Stimulated activated naive CD8-positive, alpha-beta T cell treated with anti-CD3 and anti-CD28 coated beads, Interleukin-15, amount 100 ng/mL, for 72 hours (primary cell): Measurements from ENCODE around the gene C11orf54.
A peak's percentile ranks its signal among the peaks of the same experiment; 100 is the strongest.

ENCODE experiments used
- ATAC-seq: fragments of 150-1000 bp; cut with Tn5 transposase; 2 replicates; pipeline ENCODE4 v1.10.0; 2021; ENCODE audit warnings: mild to moderate bottlenecking, moderate library complexity
- DNase-seq, 2 donors: peaks; one replicate each; pipeline ENCODE4 v3.0.0; 2021 to 2022
- H3K27ac Mint-ChIP-seq, 2 donors: one replicate each; pipeline ENCODE4 v1.8.0; 2022; ENCODE audit warnings: mild to moderate bottlenecking in 2 of 2, mixed read lengths in 2 of 2, moderate library complexity in 2 of 2
- H3K27me3 Mint-ChIP-seq: one replicate; pipeline ENCODE4 v1.8.0; 2022; ENCODE audit warnings: mixed read lengths
- H3K4me1 Mint-ChIP-seq: one replicate; pipeline ENCODE4 v1.8.0; 2022; ENCODE audit warnings: mild to moderate bottlenecking, mixed read lengths
- H3K4me3 Mint-ChIP-seq, 2 donors: one replicate each; pipeline ENCODE4 v1.8.0; 2022; ENCODE audit warnings: mild to moderate bottlenecking in 2 of 2, mixed read lengths in 2 of 2, moderate library complexity in 1 of 2
- H3K9me3 Mint-ChIP-seq, 2 donors: one replicate each; pipeline ENCODE4 v1.8.0; 2022; ENCODE audit warnings: mixed read lengths in 2 of 2

The C11orf54 gene

GRCh38 chr11:93728792-93729128 lies 12.7 kb upstream of the C11orf54 start:
- ATAC-seq (peak; percentile 10), DNase-seq (no peak)
- Mint-ChIP-seq H3K27me3 (no peaks in the 10 kb centered on the region), H3K27ac (peak overlapping the region in 1 of 2 donors; percentile 21), H3K4me3 (no peak overlapping the region), H3K9me3 (no peaks in the 10 kb centered on the region), H3K4me1 (no peaks in the 10 kb centered on the region)

- H3K27me3 Mint-ChIP-seq: no peaks in the 10 kb centered on the region
- H3K4me1 Mint-ChIP-seq: peaks cover under 1% of the 10 kb centered on the region
- H3K4me3 Mint-ChIP-seq: no peak overlapping the region
- peak overlapping the region in 1 of 2 donors; percentile 21 for H3K27ac Mint-ChIP-seq
- no peaks in the 10 kb centered on the region for H3K9me3 Mint-ChIP-seq
- ATAC-seq (peak; percentile 18), DNase-seq (no peak)
Measured at GRCh38 chr11:93729129-93729616, 12.3 kb upstream of the C11orf54 start.

GRCh38 chr11:93730108-93731107 lies 11.1 kb upstream of the C11orf54 start:
- H3K4me1 Mint-ChIP-seq: peaks cover 13% of the 10 kb centered on the region
- H3K27me3 Mint-ChIP-seq: no peaks in the 10 kb centered on the region
- ATAC-seq (peak; percentile 67), DNase-seq (no peak)
- H3K27ac Mint-ChIP-seq: no peak overlapping the region
- no peak overlapping the region for H3K4me3 Mint-ChIP-seq
- H3K9me3 Mint-ChIP-seq: no peaks in the 10 kb centered on the region

GRCh38 chr11:93732237-93732892 lies 9.1 kb upstream of the C11orf54 start:
- H3K4me1 Mint-ChIP-seq: peaks cover 31% of the 10 kb centered on the region
- peak overlapping the region in 1 of 2 donors; percentile 69 for H3K27ac Mint-ChIP-seq
- ATAC-seq: no peak
- no peaks in the 10 kb centered on the region for H3K9me3 Mint-ChIP-seq
- DNase-seq: no peak
- no peaks in the 10 kb centered on the region for H3K27me3 Mint-ChIP-seq
- H3K4me3 Mint-ChIP-seq: no peak overlapping the region

DNA sequence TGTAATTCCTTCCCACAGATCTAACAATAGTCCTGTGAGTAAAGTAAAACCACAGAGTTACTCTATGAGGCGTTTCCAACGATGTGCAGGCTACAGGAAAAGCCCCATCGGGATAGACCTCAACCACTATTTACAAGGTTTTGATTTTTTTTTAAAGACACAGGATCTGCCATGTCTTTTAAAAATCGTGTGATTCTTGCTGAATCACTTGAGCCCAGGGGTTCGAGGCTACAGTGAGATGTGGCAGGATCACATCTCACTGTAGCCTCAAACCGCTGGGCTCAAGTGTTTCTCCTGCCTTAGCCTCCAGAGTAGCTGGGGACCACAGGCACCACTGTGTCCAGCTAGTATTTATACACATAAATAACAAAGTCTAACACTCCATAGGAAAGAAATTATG lies 8.0 kb upstream of the C11orf54 start:
- H3K4me1 Mint-ChIP-seq: peaks cover 43% of the 10 kb centered on the region
- no peaks in the 10 kb centered on the region for H3K27me3 Mint-ChIP-seq
- peak overlapping the region in 1 of 2 donors; percentile 81 for H3K27ac Mint-ChIP-seq
- H3K9me3 Mint-ChIP-seq: no peaks in the 10 kb centered on the region
- H3K4me3 Mint-ChIP-seq: peak overlapping the region in 1 of 2 donors; percentile 22
- ATAC-seq (no peak), DNase-seq (no peak)

DNA sequence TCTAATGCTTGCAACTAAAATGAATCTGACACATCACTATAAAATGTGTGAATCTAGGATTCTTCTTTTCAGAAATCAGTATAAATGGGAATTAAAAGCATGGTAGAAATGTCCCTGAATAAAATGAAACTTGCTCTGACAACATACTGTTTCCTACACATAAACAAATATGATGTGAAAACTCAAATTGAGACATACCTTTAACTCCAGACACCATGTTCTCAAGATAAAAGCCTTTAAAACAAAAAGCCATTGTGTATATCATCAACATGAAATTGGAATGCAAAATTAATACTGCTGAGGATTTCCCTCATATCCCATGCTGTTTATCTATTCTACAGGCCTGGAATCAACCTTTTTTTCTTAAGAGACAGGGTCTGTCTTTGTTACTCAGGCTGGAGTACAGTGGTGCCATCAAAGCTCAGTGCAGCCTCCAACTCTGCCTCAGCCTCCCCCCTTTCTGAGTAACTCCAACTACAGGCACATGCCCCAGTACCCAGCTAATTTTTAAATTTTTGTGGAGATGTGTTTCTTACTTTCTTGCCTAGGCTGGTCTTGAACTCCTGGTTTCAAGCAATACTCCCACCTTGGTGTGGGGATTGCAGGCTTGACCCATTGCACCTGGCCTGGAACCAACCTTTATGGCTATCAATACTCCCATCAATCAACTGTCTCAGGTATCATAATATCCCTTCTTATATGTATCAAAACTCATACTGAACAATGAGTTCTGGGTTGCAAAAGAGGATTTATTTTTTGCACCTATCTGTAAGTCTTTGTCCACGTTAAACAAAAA lies 6.8 kb upstream of the C11orf54 start:
- no peak for ATAC-seq
- peak overlapping the region in 1 of 2 donors; percentile 7 for H3K27ac Mint-ChIP-seq
- no peaks in the 10 kb centered on the region for H3K27me3 Mint-ChIP-seq
- H3K9me3 Mint-ChIP-seq: no peaks in the 10 kb centered on the region
- peak overlapping the region; percentile 24 to 36 for H3K4me3 Mint-ChIP-seq
- no peak for DNase-seq
- H3K4me1 Mint-ChIP-seq: peaks cover 51% of the 10 kb centered on the region

GRCh38 chr11:93735627-93736026 lies 5.8 kb upstream of the C11orf54 start:
- peak overlapping the region; percentile 60 to 74 for H3K4me3 Mint-ChIP-seq
- peak overlapping the region; percentile 46 to 54 for H3K27ac Mint-ChIP-seq
- DNase-seq (no peak), ATAC-seq (no peak)
- H3K9me3 Mint-ChIP-seq: no peaks in the 10 kb centered on the region
- peaks cover 51% of the 10 kb centered on the region for H3K4me1 Mint-ChIP-seq
- no peaks in the 10 kb centered on the region for H3K27me3 Mint-ChIP-seq

DNA sequence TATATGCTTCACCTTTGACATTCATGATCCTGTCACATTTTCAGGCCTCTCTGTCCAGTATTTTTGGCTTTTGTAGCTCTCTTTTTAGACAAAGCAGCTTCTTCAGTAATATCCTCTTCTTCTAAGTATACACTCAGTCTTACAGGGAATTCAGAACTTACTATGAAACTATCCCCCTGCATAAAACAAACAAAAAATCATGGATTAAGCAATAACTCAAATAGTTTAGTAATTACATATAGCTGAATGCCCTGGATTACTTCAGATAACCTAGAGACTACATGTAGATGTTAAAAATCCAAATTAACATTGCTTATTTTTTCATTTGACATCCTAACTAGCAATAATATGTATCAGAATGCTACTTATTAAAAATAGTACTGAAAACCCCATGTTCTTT lies 5.3 kb upstream of the C11orf54 start:
- DNase-seq: no peak
- no peak for ATAC-seq
- peaks cover 51% of the 10 kb centered on the region for H3K4me1 Mint-ChIP-seq
- no peaks in the 10 kb centered on the region for H3K27me3 Mint-ChIP-seq
- H3K27ac Mint-ChIP-seq: peak overlapping the region; percentile 46 to 54
- peak overlapping the region; percentile 16 to 74 for H3K4me3 Mint-ChIP-seq
- H3K9me3 Mint-ChIP-seq: no peaks in the 10 kb centered on the region

DNA sequence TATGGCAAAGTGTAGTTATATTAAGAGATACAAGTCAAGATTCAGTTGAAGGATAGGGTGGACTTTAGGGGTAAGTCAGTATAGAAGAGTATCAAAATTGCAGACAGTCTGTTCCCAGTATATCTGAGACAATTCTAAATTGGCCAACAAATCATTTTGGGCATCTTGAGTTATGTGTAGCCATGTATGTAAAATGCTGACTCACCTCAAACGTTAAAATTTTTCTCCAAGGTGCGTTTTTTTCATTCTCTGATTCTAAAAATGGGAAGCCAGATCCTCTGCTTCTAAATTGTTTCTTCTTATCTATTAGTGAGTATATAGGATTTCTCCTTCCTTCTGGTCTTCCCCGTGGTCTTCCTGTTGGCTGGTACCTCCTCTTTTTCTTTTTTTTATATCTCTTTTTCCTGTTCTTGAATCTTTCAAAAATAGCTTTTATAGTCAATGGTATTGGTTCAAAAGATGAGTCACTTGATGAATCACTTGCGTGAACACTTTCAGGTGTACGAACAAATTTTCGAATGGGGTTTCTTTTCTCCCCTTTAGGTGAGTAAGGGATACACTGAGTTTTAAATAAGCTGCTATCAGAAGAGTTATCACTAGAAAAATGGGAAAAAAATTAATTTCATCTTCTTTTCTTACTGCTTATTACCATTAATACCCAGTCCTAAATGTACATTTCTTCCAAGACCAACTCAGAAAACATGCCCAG lies 3.4 kb upstream of the C11orf54 start:
- no peak for ATAC-seq
- DNase-seq: no peak
- Mint-ChIP-seq H3K9me3 (no peaks in the 10 kb centered on the region), H3K4me3 (peak overlapping the region; percentile 92 to 95), H3K27ac (peak overlapping the region; percentile 96), H3K4me1 (peaks cover 53% of the 10 kb centered on the region), H3K27me3 (no peaks in the 10 kb centered on the region)

DNA sequence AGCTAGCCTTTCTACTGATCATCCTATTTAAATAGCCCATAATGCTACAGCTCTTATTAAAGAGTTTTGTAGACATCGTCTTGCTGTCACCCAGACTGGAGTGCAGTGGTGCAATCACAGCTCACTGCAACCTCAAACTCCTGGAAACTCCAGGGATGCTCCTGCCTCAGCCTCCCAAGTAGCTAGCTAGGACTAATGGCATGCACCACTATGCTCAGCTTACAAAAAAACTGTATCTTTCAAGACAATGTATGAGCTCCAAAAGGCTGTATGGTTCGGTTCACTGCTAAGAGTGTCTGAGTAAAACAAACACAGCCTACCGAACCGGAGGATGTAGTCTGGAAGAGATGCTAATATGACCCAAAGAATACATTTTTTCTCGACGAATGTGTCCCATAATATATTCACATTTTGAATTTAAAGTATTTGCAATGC lies 2.8 kb upstream of the C11orf54 start:
- no peaks in the 10 kb centered on the region for H3K9me3 Mint-ChIP-seq
- ATAC-seq (no peak), DNase-seq (no peak)
- H3K27ac Mint-ChIP-seq: peak overlapping the region in 1 of 2 donors; percentile 96
- peaks cover 59% of the 10 kb centered on the region for H3K4me1 Mint-ChIP-seq
- H3K4me3 Mint-ChIP-seq: peak overlapping the region; percentile 92 to 95
- no peaks in the 10 kb centered on the region for H3K27me3 Mint-ChIP-seq

DNA sequence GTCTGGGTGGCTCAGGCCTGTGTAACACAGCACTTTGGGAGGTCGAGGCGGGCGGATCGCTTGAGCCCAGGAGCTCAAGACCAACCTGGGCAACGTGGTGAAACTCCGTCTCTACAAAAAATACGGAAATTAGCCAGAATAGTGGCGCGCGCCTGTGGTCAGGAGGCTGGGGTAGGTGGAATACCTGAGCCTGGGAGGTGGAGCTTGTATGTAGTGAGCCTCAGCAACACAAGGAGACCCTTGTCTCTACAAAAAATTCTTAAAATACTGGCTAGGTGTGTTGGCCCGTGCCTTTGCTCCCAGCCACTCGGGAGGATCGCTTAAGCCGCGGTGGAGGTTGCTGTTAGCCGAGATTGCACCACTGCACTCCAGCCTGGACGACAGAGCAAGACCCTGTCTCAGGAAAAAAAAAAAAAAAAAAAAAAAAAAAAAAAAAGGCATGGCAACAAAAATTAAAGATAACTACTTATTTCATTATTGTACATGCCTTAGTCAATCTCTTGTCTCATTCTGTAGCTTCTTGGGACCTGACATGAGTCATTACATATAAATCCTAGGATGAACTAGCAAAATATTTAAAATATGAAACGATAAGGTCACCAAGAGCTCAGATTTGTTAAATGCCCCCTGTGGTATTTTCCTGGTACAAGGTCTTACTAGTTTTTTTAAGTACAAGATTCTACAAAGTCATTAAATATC lies 1.3 kb upstream of the C11orf54 start:
- H3K4me3 Mint-ChIP-seq: peak overlapping the region; percentile 92 to 95
- peak; percentile 8 to 58 for DNase-seq
- no peak for ATAC-seq

GRCh38 chr11:93740730-93741093 lies 760 bp upstream of the C11orf54 start:
- Mint-ChIP-seq H3K4me3 (peak overlapping the region; percentile 92 to 95), H3K9me3 (no peaks in the 10 kb centered on the region), H3K27ac (peak overlapping the region; percentile 100), H3K27me3 (no peaks in the 10 kb centered on the region), H3K4me1 (peaks cover 61% of the 10 kb centered on the region)
- DNase-seq (peak; percentile 70 to 78), ATAC-seq (peak; percentile 71)

More for the DNA sequence above, 1.3 kb upstream of the C11orf54 start:
- Mint-ChIP-seq H3K4me1 (peaks cover 61% of the 10 kb centered on the region), H3K9me3 (no peaks in the 10 kb centered on the region), H3K27me3 (no peaks in the 10 kb centered on the region), H3K27ac (peak overlapping the region; percentile 100)

- H3K4me1 Mint-ChIP-seq: peaks cover 50% of the 10 kb centered on the region
- H3K4me3 Mint-ChIP-seq: peak overlapping the region; percentile 92 to 95
- no peak for DNase-seq
Measured at GRCh38 chr11:93741882-93742226, 382 bp downstream of the C11orf54 start.

DNA sequence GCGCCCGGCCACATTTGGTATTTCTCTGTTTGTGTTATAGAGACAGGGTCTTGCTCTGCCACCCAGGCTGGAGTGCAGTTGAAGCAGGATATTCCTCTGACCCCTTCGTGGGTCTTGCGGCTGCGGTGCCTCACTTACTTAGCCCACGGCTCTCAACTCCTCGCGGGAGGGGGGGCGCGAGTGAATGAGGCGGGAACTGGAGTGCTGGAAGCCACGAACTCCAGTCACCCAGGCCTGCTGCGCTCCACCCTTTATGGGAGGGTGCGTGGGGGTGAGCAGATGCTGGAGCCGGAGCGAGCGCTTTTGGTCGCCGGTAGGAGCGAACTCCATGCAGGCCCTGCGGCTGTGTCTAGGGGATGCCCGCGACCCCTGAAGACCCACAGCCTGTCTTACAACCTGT lies 1.8 kb downstream of the C11orf54 start:
- H3K4me3 Mint-ChIP-seq: peak overlapping the region; percentile 71 to 95
- H3K4me1 Mint-ChIP-seq: peaks cover 37% of the 10 kb centered on the region
- no peaks in the 10 kb centered on the region for H3K9me3 Mint-ChIP-seq
- no peak for DNase-seq
- H3K27me3 Mint-ChIP-seq: no peaks in the 10 kb centered on the region
- ATAC-seq: no peak
- H3K27ac Mint-ChIP-seq: peak overlapping the region in 1 of 2 donors; percentile 76

More at GRCh38 chr11:93741882-93742226, 382 bp downstream of the C11orf54 start:
- Mint-ChIP-seq H3K27me3 (no peaks in the 10 kb centered on the region), H3K9me3 (no peaks in the 10 kb centered on the region), H3K27ac (peak overlapping the region; percentile 100)
- no peak for ATAC-seq
